B cell (primary cell): ENCODE measurements around the gene FRK.

ENCODE experiments used
- CTCF ChIP-seq: fragments of 200-600 bp; IDR thresholded peaks from one replicate; pipeline ENCODE4 v1.8.0; 2022; ENCODE audit warnings: antibody characterized with exemption, mild to moderate bottlenecking
- EZH2 ChIP-seq: IDR thresholded peaks from 2 replicates; pipeline ENCODE4 v1.6.1; 2012; ENCODE audit warnings: borderline replicate concordance, low read depth, mild to moderate bottlenecking, moderate library complexity, low read length; ENCODE audit not compliant: insufficient read depth, poor library complexity, severe bottlenecking

- TF ChIP-seq CTCF (peak; percentile 88), EZH2 (no peak)
These were observed 49.8 kb downstream of the FRK start for GRCh38 chr6:116010790-116011401.
